Fibroblast of peridontal ligament (primary cell): Measurements from ENCODE around the gene AMHR2.

Experiments used
- DNase-seq: peaks from one replicate; pipeline ENCODE4 v3.0.0-alpha.2; 2010; ENCODE audit errors: extremely low read depth

AMHR2 gene

DNA sequence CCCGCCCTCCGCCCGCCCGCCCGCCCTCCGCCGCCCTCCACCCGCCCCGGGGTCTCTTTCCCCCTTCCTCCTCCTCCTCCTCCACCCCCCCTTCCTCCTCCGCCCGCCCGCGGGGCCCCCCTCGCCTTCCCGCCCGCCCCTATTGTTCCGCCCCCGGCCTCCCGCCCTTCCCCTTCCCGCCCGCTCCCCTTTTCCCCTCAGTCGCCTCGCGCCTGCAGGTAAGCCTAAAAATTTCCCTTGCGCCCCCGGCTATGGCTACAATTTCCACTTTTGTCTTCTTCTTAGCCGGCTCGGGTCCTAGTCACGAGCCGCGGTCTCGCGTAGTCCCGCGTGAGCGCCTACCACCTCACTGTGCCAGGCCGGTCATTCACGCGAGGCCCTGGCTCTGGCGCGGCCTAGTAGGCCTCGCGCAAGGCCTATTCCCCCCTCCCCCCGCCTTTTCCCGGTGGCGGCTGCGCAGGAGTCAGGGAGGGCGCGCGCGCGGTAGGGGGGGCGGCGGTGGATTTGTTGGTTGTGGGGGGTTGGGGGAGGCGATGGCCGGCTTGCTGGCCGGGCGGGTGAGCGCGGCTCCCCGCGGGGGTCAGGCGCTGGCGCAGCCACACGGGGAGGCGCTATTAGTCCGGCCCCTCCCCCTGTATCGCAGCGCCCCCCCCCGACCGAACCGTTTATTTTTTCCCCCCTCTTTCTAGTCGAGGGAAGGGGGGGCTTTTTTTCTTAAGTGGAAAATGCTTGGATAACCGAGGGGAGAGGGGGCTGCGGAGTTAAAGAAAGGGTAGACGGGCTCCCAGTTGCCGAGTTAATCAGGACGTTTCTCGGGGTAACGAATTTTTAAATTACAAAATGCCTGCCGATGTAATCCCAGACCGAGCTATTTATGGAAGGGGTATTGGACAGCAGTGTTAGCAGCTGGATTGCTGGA lies 28.8 kb downstream of the AMHR2 start:
- DNase-seq: peak; percentile 82

- DNase-seq: no peak
These were observed 30.4 kb downstream of the AMHR2 start for GRCh38 chr12:53453953-53454640.

- no peak for DNase-seq
These were observed 31.1 kb downstream of the AMHR2 start for GRCh38 chr12:53454707-53455106.

DNA sequence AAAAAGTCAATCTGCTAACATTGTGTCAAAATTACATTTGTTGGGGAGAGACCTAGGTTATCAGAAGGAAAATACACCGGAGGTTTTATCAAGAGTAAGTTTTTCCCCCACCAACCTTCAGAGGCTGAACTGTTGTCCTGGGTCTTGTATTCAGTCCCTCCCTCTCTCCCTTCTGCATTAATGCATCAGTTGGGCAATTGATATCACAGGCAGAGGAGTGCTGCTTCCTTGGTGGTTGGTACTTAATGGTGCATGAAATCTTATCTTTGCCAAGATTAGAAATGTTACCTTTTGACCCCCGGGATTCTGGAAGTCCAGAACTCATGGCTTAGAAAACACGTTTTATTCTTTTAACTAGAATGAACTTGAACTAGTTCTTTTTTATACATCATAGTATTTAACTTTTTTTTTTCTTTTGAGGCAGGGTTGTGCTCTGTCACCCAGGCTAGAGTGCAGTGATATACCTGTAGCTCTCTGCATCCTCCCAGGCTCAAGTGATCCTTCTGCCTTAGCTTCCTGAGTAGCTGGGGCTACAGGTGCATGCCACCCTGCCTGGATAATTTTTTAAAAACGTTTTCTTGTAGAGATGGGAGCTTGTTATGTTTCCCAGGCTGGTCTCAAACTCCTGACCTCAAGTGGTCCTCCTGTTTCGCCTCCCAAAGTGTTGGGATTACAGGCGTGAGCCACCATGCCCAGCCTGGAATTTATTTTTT lies 33.2 kb downstream of the AMHR2 start:
- DNase-seq: no peak

- no peak for DNase-seq
These were observed 35.4 kb downstream of the AMHR2 start for GRCh38 chr12:53459097-53459496.

- no peak for DNase-seq
These were observed 37.4 kb downstream of the AMHR2 start for GRCh38 chr12:53461059-53461458.

- DNase-seq: no peak
These were observed 37.9 kb downstream of the AMHR2 start for GRCh38 chr12:53461591-53461990.

- DNase-seq: no peak
These were observed 39.3 kb downstream of the AMHR2 start for GRCh38 chr12:53462935-53463334.

DNA sequence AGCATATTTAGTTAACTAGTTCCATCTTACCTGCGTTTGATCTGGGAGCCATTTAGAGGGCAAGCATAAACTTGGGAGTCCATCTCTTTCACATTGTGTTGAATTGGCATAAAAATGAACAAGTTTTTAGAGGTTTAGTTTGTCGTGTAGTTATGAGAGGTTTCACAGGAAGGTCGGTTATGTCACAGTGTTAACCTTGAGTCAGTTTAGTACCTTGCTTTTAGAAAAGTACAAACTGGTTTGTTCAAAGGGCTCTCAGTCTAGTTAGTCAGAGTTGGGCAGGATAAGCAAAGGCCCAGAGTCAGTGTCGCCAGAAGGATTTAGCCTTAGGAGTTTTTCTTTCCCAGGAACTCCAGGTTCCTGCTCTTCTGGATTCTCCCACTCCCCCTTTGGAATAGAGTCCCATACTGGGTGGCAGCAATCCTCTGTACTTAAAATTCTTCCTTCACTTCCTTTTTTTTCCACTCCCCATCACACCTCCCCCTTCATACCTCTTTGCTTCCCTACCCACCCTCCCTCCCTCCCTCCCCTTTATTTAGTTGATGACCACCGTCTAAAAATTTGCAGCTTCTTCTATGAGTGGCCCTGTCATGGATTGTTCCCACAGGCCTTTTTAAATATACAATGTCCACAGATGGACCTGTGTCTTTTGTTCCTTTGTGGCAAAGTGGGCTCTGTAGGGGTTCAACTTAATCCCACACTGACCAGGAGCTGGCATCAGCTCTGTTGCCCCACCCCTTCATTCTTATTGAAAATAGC lies 40.3 kb downstream of the AMHR2 start:
- DNase-seq: no peak

GRCh38 chr12:53464685-53465418 lies 41.2 kb downstream of the AMHR2 start:
- no peak for DNase-seq

DNA sequence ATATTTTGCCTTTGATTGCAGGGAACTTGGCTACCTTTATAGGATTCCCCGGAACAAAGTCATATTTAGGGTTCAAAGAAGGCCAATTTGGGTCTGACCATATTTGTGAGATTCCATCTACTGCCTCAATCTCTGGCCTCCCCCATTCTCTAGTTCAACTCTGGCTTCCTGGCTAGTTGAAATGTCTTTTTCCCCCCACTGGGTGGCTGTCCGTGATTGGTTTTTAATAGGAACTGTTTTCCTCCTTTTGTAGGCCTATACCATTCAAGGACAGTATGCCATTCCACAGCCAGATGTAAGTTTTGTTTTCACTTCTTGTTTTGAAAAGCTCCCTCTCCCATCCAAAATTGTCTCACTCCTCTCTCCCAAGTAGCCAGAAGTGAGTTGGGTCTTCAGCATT lies 42.0 kb downstream of the AMHR2 start:
- no peak for DNase-seq

DNA sequence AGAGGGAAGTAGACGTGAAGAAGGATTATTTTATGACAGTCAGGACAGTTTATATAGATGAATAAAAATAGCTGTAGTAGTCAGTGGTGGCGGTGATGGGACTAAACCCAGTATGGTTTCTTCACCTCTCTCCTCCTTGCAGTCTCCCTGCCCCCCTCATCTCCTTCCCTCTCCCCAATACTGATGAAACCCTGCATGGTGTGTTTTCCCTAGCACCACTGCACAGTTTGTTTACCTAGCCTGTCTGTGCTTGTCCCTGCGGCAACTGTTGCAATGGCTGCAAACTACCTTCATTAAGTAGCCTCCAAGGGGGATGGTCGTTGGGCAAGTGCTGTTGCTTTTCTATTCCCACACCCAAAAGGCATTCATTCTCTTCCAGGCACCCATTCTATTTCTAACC lies 43.0 kb downstream of the AMHR2 start:
- DNase-seq: no peak

DNA sequence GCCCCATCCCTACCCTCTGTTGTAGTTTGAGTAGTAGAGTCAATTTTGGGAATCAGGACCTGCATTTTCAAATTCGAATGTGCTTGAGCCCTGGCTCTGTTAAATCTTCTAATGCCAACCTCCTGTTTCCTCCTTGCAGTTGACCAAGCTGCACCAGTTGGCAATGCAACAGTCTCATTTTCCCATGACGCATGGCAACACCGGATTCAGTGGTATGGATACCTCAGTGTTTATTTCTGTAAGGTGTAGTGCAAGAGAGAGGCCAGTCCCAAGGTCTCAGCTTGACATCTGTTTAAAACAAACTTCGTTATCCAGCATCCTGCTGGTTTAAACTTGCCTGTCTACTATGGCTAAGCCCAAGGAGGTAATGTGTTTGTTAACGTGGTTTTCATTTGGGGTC lies 43.4 kb downstream of the AMHR2 start:
- no peak for DNase-seq

DNA sequence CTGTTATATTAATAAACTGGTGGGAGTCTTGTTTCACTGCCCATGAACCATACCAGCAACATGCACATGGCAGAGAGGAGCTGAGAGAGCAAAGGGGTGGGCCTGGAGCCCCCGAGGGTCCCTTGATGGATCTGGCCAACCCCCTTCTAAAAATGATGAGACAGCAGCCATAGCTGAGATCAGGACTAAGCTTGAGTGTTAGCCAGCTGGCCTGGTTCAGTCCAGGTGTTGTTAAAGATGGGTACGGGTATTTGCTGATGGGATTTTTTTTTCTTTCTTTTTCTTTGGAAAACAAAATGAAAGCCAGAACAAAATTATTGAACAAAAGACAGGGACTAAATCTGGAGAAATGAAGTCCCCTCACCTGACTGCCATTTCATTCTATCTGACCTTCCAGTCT lies 44.2 kb downstream of the AMHR2 start:
- DNase-seq: no peak

GRCh38 chr12:53468282-53468681 lies 44.6 kb downstream of the AMHR2 start:
- DNase-seq: no peak

DNA sequence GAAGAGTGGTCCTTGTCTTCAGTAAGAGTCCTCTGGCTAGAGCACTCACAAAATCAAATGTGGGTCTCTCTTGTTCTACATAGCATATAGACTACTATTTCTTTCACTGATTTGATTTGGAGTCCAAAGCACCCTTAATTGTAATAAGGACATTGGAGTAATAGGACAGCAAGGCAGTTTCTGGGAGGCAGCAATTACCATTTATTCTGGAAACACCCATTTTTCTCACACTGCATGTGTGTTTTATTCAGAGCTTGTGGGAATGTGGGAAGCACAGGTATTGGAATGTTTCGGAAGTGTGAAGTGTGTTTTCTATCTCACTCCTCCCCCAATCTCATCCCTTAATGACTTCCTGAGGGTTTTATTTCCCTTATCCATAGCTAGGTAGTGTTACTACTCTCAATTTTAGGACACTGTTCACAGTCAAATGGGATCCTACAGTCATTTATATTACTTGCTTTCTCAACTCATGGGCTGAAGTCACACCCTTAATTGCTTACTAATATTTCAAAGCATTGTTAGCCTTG lies 48.5 kb downstream of the AMHR2 start:
- no peak for DNase-seq

DNA sequence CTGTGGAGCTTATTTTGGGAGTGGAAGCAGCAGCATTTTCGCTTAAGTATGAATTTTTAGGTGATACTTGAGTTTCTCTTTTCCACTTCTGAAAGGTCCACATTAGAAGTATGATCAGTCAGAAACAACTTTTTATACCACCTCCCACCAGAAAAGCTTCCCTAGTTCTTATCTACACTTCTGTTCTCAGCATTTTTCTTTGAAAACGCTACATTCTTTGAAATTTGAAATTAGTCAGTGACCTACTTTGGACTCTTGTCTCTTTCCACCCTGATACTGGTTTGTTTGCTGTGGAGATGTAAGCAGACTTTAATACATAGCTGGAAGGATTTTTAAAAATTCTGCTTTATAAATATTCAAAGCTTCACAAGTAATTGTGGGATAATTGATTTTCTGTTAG lies 50.4 kb downstream of the AMHR2 start:
- no peak for DNase-seq

DNA sequence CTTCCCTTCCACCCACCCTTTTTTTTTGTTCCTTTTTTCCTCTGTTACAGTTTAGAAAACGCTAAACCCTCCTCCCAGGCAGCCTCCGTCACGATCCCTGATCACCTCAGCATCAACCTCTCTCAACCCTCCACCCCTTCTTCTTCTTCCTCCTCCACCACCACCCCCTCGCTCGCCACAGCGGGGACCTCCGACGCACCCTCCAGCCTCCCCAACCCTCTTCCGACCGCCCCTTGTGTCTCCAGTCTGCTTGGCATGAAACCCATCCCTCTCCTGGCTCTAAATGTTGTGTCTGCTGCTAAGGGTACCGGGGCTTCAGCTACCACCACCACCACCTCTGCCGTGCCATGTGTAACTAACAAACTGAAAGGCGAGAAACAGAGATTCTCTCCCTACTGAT lies 51.2 kb downstream of the AMHR2 start:
- no peak for DNase-seq

DNA sequence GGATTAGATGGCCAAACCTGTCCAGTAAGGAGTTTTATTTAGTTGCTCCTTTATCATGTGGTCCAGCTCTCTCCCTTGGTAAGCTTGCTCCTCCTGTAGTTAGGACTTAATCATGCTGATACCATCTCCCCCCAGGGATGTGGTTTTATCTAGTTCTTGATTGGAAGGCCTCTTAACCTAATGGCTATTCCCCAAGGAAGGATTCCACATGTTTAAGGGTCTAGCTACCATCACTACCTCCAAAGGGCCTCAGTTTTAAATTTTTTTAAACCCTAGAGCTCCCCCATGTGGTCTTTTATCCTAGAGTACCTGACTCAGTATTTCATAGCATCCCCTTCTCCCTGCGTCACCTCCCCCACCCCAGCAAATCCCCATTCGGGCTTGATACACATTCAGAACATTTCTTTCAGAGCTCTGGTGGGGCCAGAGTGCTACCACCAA lies 53.1 kb downstream of the AMHR2 start:
- peak; percentile 58 for DNase-seq

DNA sequence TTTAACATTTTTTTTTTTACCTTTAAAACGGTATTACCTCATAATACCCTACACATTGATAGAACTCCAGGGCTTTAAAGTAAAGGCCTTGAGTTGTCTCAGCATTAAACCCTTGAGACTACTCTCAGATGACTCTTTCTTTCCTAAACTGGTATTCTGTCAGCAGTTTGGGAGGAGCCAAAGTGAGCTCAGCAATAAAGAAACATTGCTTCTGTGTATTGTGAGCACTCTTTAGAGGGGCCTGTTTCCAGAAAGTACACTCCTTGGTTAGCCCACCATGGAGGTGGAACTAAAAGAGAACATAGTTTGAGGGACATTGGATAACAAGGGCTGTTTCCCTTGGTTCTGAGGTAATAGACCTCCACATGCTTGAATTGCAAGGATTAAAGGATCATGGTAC lies 55.2 kb downstream of the AMHR2 start:
- DNase-seq: peak; percentile 58

DNA sequence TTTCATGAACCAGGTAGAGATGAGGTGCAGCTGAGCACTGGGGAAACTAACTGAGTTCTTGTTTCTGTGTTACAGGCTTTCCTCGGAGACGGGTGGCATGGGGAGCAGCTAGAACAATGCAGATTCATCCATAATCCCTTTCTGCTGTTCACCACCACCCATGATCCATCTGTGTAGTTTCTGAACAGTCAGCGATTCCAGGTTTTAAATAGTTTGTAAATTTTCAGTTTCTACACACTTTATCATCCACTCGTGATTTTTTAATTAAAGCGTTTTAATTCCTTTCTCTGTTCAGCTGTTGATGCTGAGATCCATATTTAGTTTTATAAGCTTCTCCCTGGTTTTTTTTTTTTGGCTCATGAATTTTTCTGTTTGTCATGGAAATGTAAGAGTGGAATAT lies 55.7 kb downstream of the AMHR2 start:
- DNase-seq: no peak
